ENCODE results near the gene LATS2. TPM values are rescaled to one million over a fixed set of nuclear protein-coding genes. Genes with fewer than 3 reads are reported as not detected.

The LATS2 gene
- total RNA-seq, 1 donor from 2014 or later = 104 TPM

DNA sequence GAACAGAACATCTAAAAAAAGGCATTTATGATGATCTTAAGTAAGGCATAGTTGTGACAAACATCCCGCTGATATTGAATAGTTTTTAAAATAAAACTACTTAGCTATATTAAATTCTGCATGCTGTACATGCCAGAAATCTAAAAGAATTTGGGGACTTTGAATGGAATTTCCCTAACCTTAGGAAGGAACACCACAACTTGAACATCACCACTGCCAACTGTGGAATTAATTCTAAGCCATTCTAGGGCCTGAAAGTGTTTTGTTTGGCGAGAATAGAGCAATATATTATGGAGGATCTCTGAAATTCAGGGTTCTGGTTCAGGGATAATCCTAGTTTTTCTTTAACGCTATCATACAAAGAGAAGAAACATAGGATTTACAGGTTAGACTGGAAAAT is 17.8 kb upstream of the LATS2 start:
- TF ChIP-seq, protein P1, sequence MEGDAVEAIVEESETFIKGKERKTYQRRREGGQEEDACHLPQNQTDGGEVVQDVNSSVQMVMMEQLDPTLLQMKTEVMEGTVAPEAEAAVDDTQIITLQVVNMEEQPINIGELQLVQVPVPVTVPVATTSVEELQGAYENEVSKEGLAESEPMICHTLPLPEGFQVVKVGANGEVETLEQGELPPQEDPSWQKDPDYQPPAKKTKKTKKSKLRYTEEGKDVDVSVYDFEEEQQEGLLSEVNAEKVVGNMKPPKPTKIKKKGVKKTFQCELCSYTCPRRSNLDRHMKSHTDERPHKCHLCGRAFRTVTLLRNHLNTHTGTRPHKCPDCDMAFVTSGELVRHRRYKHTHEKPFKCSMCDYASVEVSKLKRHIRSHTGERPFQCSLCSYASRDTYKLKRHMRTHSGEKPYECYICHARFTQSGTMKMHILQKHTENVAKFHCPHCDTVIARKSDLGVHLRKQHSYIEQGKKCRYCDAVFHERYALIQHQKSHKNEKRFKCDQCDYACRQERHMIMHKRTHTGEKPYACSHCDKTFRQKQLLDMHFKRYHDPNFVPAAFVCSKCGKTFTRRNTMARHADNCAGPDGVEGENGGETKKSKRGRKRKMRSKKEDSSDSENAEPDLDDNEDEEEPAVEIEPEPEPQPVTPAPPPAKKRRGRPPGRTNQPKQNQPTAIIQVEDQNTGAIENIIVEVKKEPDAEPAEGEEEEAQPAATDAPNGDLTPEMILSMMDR (IDR thresholded peaks at IDR 0.05) = no peak
- Mint-ChIP-seq H3K4me1 (ENCODE audit: low read depth) (peaks cover 51% of the 10 kb centered on the region), H3K4me3 (ENCODE audit: unreplicated experiment) (peak overlapping the region; percentile 59), H3K36me3 (ENCODE audit: low read depth) (no peaks in the 10 kb centered on the region), H3K9me3 (ENCODE audit: low read depth) (no peaks in the 10 kb centered on the region), H3K27me3 (ENCODE audit: low read depth) (no peaks in the 10 kb centered on the region), H3K27ac (ENCODE audit: unreplicated experiment) (peak overlapping the region; percentile 97)
- no peak for DNase-seq (ENCODE audit: low spot score)

DNA sequence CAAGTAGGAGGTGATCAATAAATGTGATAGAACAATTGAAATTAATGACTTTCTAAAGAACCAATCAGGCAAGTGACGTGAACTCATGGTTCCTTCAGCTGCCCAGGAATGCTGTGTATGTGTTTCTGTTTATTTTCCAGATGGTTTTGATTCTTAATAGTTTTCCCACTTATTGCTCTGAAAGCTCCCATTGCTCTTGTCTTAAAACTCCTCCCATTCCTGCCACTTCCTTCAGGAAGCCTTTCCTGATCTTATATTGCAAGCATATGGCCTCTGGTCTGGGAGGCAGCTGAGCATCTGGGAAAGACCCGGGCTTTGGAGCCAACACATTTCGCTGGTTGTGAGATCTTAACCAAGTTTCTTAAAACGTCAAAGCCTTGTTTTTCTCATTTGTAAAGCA is 17.1 kb upstream of the LATS2 start:
- DNase-seq (ENCODE audit: low spot score) = no peak
- H3K36me3 Mint-ChIP-seq (ENCODE audit: low read depth) = no peaks in the 10 kb centered on the region
- H3K9me3 Mint-ChIP-seq (ENCODE audit: low read depth) = no peaks in the 10 kb centered on the region
- H3K4me1 Mint-ChIP-seq (ENCODE audit: low read depth) = peaks cover 52% of the 10 kb centered on the region
- H3K4me3 Mint-ChIP-seq (ENCODE audit: unreplicated experiment) = no peak overlapping the region
- TF ChIP-seq, protein P1 (IDR thresholded peaks at IDR 0.05) = no peak
- no peaks in the 10 kb centered on the region for H3K27me3 Mint-ChIP-seq (ENCODE audit: low read depth)
- H3K27ac Mint-ChIP-seq (ENCODE audit: unreplicated experiment) = peak overlapping the region; percentile 97

DNA sequence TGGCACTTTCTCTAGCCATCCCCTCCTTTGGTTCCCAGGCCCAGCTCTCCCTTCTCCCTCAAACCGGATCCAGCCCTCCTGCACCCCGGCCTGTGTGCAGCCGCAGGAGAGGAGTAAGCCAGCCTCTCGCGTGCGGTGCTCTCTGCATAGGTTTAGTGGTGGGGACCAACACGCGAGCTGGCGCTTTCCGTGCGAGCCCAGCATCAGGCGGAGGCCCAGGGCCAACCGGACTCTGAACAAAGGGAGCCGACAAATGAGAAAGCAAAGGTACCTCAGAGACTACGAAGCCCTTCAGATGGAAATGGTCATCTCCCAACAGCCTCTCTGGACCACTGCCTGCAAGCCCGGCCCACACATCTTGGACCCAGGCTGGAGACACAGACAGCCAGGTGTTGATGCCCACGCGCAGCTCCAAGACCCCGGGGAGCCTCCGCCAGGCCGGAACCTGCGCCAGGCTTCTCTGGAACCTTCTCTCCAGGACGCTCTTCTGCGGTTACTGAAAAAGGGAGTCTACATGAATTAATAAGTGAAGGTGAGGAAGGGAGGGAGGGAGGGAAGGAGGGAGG is 16.5 kb upstream of the LATS2 start:
- H3K4me3 Mint-ChIP-seq (ENCODE audit: unreplicated experiment) = no peak overlapping the region
- TF ChIP-seq, protein P1 (IDR thresholded peaks at IDR 0.05) = no peak
- H3K27ac Mint-ChIP-seq (ENCODE audit: unreplicated experiment) = peak overlapping the region; percentile 71
- no peaks in the 10 kb centered on the region for H3K36me3 Mint-ChIP-seq (ENCODE audit: low read depth)
- no peaks in the 10 kb centered on the region for H3K27me3 Mint-ChIP-seq (ENCODE audit: low read depth)
- no peaks in the 10 kb centered on the region for H3K9me3 Mint-ChIP-seq (ENCODE audit: low read depth)
- no peak for DNase-seq (ENCODE audit: low spot score)
- H3K4me1 Mint-ChIP-seq (ENCODE audit: low read depth) = peaks cover 52% of the 10 kb centered on the region

DNA sequence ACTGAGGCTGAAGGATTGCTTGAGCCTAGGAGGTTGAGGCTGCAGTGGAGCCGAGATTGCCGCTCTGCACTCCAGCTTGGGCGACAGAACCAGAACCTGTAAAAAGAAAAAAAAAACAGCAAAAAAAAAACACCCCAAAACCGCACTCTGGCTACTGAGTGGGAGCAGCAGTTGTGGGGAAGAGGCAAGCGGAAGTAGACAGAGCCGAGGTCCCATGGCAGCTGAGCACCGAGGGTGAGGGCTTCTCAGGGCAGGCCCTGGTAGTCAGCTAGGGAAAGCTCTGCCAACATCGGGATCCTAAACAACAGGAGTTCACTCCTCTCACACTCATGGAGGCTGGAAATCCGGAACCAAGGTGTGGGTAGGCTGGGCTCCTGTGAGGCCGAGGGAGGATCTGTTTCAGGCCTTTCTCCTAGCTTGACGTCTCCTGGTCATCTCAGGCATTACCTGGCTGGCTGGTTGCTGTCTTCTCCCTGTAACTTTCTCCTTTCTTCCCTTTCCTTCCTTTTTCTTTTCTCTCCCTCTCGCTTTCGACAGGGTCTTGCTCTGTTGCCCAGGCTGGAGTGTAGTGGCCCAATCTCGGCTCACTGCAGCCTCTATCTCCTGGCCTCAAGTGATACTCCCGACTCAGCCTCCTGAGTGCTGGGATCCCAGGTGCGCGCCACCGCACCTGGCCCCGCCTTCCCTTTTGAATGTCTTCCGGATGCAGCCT is 15.8 kb upstream of the LATS2 start:
- Mint-ChIP-seq H3K27me3 (ENCODE audit: low read depth) (no peaks in the 10 kb centered on the region), H3K9me3 (ENCODE audit: low read depth) (no peaks in the 10 kb centered on the region), H3K36me3 (ENCODE audit: low read depth) (no peaks in the 10 kb centered on the region), H3K4me3 (ENCODE audit: unreplicated experiment) (no peak overlapping the region), H3K27ac (ENCODE audit: unreplicated experiment) (peak overlapping the region; percentile 71), H3K4me1 (ENCODE audit: low read depth) (peaks cover 52% of the 10 kb centered on the region)
- no peak for DNase-seq (ENCODE audit: low spot score)
- TF ChIP-seq, protein P1 (IDR thresholded peaks at IDR 0.05) = no peak

DNA sequence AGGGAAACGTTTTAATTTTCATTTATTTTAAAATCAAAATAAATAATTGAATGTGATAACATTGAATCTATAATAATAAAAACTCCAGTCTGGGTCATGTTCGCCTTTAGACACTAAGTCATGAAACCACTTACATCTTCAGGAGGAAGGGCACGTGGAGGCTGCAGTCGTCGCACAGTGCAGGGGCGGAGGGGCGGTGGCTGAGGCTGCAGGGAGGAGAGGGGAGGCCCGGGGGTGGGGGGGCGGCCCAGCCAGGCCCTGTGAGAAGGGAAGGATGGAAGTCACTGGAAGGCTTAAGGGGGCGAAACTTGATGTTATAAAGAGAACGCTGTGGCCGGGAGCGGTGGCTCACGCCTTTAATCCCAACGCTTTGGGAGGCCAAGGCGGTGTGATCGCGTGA is 14.9 kb upstream of the LATS2 start:
- H3K4me1 Mint-ChIP-seq (ENCODE audit: low read depth) = peaks cover 57% of the 10 kb centered on the region
- H3K9me3 Mint-ChIP-seq (ENCODE audit: low read depth) = no peaks in the 10 kb centered on the region
- no peak overlapping the region for H3K27ac Mint-ChIP-seq (ENCODE audit: unreplicated experiment)
- H3K36me3 Mint-ChIP-seq (ENCODE audit: low read depth) = no peaks in the 10 kb centered on the region
- H3K4me3 Mint-ChIP-seq (ENCODE audit: unreplicated experiment) = peak overlapping the region; percentile 35
- TF ChIP-seq, protein P1 (IDR thresholded peaks at IDR 0.05) = no peak
- no peaks in the 10 kb centered on the region for H3K27me3 Mint-ChIP-seq (ENCODE audit: low read depth)
- DNase-seq (ENCODE audit: low spot score) = no peak

Measured in chondrocyte (in vitro differentiated cells).